HG03060 (cell line): ENCODE results near the gene PTP4A2.
"Not testable (repeated sequence)": the region's sequence is repeated elsewhere in the genome, so short reads cannot be mapped to it uniquely, and the experiment has no call there.

Experiments
- ATAC-seq: cut with Tn5 transposase; IDR thresholded peaks from one replicate; pipeline ENCODE4 v1.9.1; 2021; ENCODE audit warnings: low read depth, moderate number of reproducible peaks; ENCODE audit not compliant: unreplicated experiment

PTP4A2 gene

GRCh38 chr1:31897526-31898100 lies 40.6 kb downstream of the PTP4A2 start:
- ATAC-seq = no peak

- ATAC-seq = not testable (repeated sequence)
Measured at GRCh38 chr1:31895474-31896198, 42.5 kb downstream of the PTP4A2 start.

- ATAC-seq = no peak
Measured at GRCh38 chr1:31891280-31891679, 46.9 kb downstream of the PTP4A2 start.

- no peak for ATAC-seq
Measured at GRCh38 chr1:31888291-31888690, 49.9 kb downstream of the PTP4A2 start.

- ATAC-seq = no peak
Measured at GRCh38 chr1:31886866-31887265, 51.3 kb downstream of the PTP4A2 start.

GRCh38 chr1:31885851-31886250 lies 52.3 kb downstream of the PTP4A2 start:
- ATAC-seq = no peak

GRCh38 chr1:31883357-31883942 lies 54.7 kb downstream of the PTP4A2 start:
- ATAC-seq = no peak

- ATAC-seq = no peak
Measured at GRCh38 chr1:31881688-31882000, 56.5 kb downstream of the PTP4A2 start.

- ATAC-seq = no peak
Measured at GRCh38 chr1:31880957-31881687, 57.0 kb downstream of the PTP4A2 start.

- ATAC-seq = no peak
Measured at GRCh38 chr1:31879981-31880608, 58.1 kb downstream of the PTP4A2 start.

GRCh38 chr1:31878058-31878457 lies 60.1 kb downstream of the PTP4A2 start:
- no peak for ATAC-seq

- no peak for ATAC-seq
Measured at GRCh38 chr1:31877544-31877943, 60.6 kb downstream of the PTP4A2 start.

- ATAC-seq = no peak
Measured at GRCh38 chr1:31875636-31876236, 62.4 kb downstream of the PTP4A2 start.

- ATAC-seq = no peak
Measured at GRCh38 chr1:31874942-31875341, 63.2 kb downstream of the PTP4A2 start.

GRCh38 chr1:31872658-31873636 lies 65.2 kb downstream of the PTP4A2 start:
- ATAC-seq = no peak

GRCh38 chr1:31871703-31872102 lies 66.5 kb downstream of the PTP4A2 start:
- ATAC-seq = no peak

GRCh38 chr1:31870086-31870736 lies 68.0 kb downstream of the PTP4A2 start:
- ATAC-seq = no peak

- ATAC-seq = no peak
Measured at GRCh38 chr1:31869449-31869848, 68.7 kb downstream of the PTP4A2 start.

GRCh38 chr1:31868862-31869261 lies 69.3 kb downstream of the PTP4A2 start:
- ATAC-seq = no peak
